Fibroblast of upper back skin (primary cell): ENCODE data around the gene GRIN2A.
A peak's percentile ranks its signal among the peaks of the same experiment; 100 is the strongest.

Experiments
- DNase-seq: peaks from one replicate; pipeline ENCODE4 v3.0.0-alpha.2; 2013

Gene GRIN2A

GRCh38 chr16:9738690-9739089, 443.5 kb downstream of the GRIN2A start:
- DNase-seq: no peak

DNA sequence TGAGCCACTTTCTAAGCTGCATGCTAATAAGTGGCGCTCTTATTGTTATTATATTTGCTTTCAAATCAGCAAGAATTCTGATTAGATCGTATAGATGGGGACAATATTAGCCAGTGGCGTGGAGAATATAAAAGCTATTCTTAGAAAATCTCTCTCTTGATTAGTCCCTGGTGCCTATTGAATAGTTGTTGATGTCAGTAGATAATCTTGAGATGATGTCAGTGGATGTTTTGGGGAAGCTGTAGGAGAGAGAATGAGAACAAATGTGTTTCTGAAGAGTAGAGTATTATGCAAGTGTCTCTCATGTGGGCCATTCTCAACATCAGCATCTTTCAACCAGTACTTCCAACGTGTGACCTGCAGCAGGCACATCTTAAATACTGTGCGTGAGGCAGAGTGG, 445.7 kb downstream of the GRIN2A start:
- no peak for DNase-seq

- DNase-seq: no peak
These were observed 459.1 kb downstream of the GRIN2A start for GRCh38 chr16:9723136-9723535.

DNA sequence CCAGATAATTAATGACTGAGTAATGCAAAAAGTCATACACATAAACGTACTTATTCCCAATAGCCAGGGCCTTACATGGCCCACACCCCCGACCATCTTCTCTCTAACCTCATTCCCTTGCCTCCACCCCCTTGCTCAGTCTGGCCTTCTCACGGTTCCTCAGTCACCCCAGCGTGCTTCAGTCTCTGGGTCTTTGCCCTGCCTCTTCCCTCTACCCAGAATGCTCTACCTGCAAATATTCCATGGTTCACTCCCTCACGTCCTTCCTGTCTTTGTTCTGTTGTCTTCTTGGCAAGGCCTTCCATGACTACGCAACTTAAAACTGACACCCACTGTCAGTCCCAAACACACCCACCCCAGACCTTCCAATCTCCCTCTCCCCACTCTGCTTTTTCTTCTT, 468.3 kb downstream of the GRIN2A start:
- DNase-seq: no peak

- no peak for DNase-seq
These were observed 469.1 kb downstream of the GRIN2A start for GRCh38 chr16:9713156-9713555.

DNA sequence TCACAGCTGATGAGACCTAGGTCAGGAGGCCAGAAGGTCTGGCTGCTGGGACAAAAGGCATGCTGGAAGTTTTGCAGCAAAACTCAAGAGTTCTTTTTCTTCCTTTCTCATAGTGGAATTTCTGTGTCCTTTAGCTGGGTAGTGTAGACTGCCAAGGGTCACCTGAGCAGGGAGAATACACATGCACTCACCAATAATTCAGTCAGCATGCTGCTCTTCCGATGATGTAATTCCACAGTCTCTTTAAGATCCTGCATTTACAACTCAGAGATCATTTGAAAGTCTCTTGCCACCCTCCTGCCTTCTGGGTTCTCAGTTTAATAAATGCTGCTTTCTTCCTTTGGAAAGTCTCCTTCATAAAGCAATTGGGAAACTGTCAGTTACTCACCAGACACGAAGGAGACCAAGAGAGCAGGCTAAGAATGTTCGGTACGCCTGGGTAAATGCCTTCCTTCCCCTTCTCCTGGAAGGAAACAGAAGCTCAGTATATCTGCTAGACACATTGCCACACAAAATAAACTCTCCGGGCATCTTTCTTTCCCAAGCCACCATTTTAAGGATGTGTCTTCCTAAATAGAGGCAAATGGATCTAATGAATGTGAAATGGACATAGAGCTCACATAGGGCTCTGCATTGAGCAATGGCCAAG, 473.1 kb downstream of the GRIN2A start:
- no peak for DNase-seq

DNA sequence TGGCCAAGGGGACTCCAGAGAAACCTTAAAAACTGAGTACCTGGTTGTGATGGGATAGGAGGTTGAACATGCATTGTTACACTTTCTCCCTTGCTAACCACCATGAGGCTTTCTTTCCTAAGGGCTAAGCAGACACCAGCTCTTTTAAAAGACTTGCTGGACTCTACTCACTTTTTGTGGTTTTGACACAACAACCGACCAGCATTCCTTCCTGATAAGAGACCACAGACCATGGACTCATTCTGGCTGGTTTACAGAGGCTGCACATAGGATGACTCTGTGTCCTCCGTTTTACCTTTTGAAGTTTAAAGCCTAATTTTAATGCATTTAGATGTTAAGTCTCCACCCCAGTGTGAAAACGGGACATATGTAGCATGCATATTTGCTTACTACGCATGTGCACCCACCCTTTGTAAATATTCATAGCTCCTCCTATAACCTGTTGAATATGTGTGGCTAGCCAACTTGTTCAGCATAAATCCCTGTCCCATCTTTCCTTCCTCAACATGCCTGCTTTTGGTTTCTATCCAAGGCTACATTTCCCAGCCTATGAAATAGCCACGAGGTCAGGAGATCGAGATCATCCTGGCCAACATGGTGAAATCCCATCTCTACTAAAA, 475.9 kb downstream of the GRIN2A start:
- peak; percentile 2 for DNase-seq

DNA sequence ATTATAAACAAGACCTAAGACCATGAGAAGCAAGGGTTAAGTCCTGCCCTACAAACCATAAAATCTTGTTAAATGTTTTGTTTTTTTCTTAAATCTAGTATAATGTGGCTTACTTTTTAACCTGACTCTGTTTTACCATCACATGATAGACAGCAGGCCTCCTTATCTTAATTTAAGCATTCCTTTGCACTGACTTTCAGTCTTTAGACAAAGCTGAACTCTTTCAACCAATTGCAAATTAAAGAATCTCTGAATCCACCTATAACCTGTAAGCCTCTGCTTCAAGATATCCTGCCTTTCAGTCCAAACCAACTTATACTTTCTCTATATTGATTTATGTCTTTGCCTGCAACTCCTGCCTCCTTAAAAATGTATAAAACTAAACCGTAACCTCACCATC, 478.5 kb downstream of the GRIN2A start:
- DNase-seq: no peak
